Prostate gland (tissue), 2 donors: ENCODE measurements around the gene CYBA. TPM values are rescaled to one million over a fixed set of nuclear protein-coding genes. Genes with fewer than 3 reads are reported as not detected.

Experiments
- DNase-seq: peaks from one replicate; pipeline ENCODE4 v3.0.0-alpha.2; 2019; ENCODE audit warnings: low spot score
- H3K27ac ChIP-seq, 2 donors: fragments of 200-600 bp; sonication (generic); 2 replicates each; pipeline ENCODE4 v1.5.1; 2017 to 2019
- H3K27me3 ChIP-seq: fragments of 200-600 bp; sonication (generic); replicated peaks from 2 replicates; pipeline ENCODE4 v1.5.1; 2019; ENCODE audit not compliant: insufficient read depth
- H3K36me3 ChIP-seq, 2 donors: fragments of 200-600 bp; sonication (generic); 1 replicate in 1 of 2; 2 replicates in 1 of 2; pipeline versions ENCODE4 v1.5.1 to v1.8.1; 2017 to 2019
- H3K4me1 ChIP-seq: fragments of 200-600 bp; sonication (generic); replicated peaks from 2 replicates; pipeline ENCODE4 v1.5.1; 2019
- H3K4me3 ChIP-seq, 2 donors: fragments of 200-600 bp; sonication (generic); 2 replicates each; pipeline ENCODE4 v1.5.1; 2017 to 2019
- H3K9me3 ChIP-seq: fragments of 200-600 bp; sonication (generic); 2 replicates; pipeline ENCODE4 v1.5.1; 2017
- POLR2A ChIP-seq: fragments of 450-650 bp; IDR thresholded peaks from one replicate; pipeline ENCODE4 v1.6.1; 2016; ENCODE audit warnings: antibody characterized with exemption, mild to moderate bottlenecking
- POLR2AphosphoS5 ChIP-seq: sonication (generic); formaldehyde crosslinking; IDR thresholded peaks from one replicate; pipeline ENCODE4 v1.6.1; 2017; ENCODE audit warnings: antibody characterized with exemption
- WGBS: methylation state at CpG from one replicate; pipeline ENCODE4 v1.1.5; 2018; 5-methylcytosine and 5-hydroxymethylcytosine counted together
- intact Hi-C: fragments of 100-400 bp; cut with DNase I; formaldehyde crosslinking; loops from one replicate; pipeline ENCODE4 v1.14.2; 2022
- total RNA-seq, 2 donors: library from RNA; depleted of rRNA; stranded (reverse); fragments of >200 nt; gene quantifications; one replicate each; pipeline ENCODE4 v1.1.0, GENCODE V29; 2016
- TF ChIP-seq, protein P1 (sequence below), 4 experiments: fragments of 200-600 bp in 2 of 4; fragments of 450-650 bp in 2 of 4; sonication (generic) in 2 of 4; IDR thresholded peaks; 1 replicate in 3 of 4; 2 replicates in 1 of 4; pipeline ENCODE4 v1.5.1; 2016 to 2019; ENCODE audit warnings: antibody characterized with exemption in 4 of 4, mild to moderate bottlenecking in 2 of 4, moderate library complexity in 2 of 4

CYBA gene
- total RNA-seq, 2 donors from 2014 or later, result 86.0 to 155 TPM

DNA sequence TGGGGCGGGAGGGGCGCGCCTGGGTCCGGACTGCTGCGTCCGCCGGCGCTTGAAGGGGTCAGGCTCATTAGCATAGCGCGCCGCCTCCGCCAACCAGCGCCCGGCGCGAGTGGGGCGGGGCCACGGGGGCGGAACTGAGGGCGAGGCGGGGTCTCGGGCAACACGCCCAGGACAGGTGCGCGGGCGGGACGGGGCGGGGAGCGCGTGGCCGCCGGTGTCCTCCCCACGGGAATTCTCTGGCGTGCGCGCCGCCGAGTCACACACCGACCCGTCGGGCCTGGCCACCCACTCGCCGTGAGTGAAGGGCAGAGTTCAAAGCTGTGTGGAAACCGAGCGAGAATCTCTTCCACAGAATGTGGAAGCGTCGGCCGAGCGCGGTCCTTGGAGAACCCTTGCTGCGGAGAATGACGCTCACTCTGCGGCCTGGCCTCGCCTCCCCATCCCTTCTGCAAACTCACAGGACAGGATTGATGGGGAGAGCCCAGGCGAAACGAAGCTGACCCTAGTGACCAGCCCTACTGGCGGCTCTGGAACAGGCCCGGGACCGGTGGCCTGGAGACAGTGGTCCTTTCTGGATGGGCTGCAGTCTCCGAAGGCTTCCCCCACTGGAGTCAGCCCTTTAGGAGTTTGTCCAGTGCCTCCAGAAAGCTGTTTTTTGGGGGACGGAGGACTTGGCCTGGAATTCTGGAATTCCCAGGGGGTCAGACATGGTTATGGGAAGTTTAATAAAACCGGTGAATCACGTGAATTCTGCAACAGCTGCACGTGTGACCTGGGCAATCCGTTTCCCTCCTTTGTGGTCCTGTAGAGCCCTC lies 35.8 kb upstream of the CYBA start, which contains the start of gene SNAI3:
Gene SNAI3 (minus strand): TSS at position 69 of the 815 bp plus-strand sequence. CDS start 101 bp downstream, outside the sequence.
- Histone ChIP-seq H3K27ac (no peak within 1 kb of the TSS), H3K36me3 (no peaks in the 10 kb centered on the region), H3K9me3 (no peaks in the 10 kb centered on the region), H3K27me3 (peaks cover 3% of the 10 kb centered on the region), H3K4me3 (peak within 1 kb of the TSS; percentile 45 to 50), H3K4me1 (peaks cover 6% of the 10 kb centered on the region)
- DNase-seq, result peak; percentile 78
- intact Hi-C loops, result no loop called here
- WGBS, result 8% methylated on average over 50 of the region's 65 CpGs
- TF ChIP-seq POLR2AphosphoS5 (peak; percentile 33), POLR2A (no peak)
- TF ChIP-seq, protein P1, sequence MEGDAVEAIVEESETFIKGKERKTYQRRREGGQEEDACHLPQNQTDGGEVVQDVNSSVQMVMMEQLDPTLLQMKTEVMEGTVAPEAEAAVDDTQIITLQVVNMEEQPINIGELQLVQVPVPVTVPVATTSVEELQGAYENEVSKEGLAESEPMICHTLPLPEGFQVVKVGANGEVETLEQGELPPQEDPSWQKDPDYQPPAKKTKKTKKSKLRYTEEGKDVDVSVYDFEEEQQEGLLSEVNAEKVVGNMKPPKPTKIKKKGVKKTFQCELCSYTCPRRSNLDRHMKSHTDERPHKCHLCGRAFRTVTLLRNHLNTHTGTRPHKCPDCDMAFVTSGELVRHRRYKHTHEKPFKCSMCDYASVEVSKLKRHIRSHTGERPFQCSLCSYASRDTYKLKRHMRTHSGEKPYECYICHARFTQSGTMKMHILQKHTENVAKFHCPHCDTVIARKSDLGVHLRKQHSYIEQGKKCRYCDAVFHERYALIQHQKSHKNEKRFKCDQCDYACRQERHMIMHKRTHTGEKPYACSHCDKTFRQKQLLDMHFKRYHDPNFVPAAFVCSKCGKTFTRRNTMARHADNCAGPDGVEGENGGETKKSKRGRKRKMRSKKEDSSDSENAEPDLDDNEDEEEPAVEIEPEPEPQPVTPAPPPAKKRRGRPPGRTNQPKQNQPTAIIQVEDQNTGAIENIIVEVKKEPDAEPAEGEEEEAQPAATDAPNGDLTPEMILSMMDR (IDR thresholded peaks at IDR 0.05), result no peak

DNA sequence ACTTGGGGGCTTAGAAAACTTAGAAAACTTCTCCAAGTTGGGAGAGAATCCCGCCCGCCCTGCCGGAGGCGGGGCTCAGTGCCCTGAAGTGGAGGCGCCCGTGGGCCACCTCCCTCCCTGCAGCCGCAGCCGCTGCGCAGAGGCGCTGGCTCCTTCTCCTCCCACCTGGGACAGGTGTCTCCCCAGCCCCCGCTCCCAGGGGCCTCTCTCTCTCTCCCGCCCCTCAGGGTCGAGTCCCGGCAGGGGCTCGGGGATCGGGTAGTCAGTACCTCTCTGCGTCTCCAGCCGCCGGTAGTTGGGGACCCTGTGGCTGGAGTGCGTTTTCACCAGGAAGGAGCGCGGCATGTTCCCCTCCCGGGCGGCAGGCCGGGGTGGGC lies 35.2 kb upstream of the CYBA start:
- Histone ChIP-seq H3K27me3 (peaks cover 3% of the 10 kb centered on the region), H3K36me3 (no peaks in the 10 kb centered on the region), H3K4me3 (peak overlapping the region; percentile 45 to 50), H3K4me1 (peaks cover 6% of the 10 kb centered on the region), H3K27ac (no peak overlapping the region), H3K9me3 (no peaks in the 10 kb centered on the region)
- no peak for DNase-seq
- intact Hi-C loops, result no loop called here
- no peak for TF ChIP-seq POLR2AphosphoS5
- TF ChIP-seq POLR2A, result no peak
- TF ChIP-seq, protein P1 (IDR thresholded peaks at IDR 0.05), result no peak
- 0% methylated on average over 20 of the region's 25 CpGs for WGBS

DNA sequence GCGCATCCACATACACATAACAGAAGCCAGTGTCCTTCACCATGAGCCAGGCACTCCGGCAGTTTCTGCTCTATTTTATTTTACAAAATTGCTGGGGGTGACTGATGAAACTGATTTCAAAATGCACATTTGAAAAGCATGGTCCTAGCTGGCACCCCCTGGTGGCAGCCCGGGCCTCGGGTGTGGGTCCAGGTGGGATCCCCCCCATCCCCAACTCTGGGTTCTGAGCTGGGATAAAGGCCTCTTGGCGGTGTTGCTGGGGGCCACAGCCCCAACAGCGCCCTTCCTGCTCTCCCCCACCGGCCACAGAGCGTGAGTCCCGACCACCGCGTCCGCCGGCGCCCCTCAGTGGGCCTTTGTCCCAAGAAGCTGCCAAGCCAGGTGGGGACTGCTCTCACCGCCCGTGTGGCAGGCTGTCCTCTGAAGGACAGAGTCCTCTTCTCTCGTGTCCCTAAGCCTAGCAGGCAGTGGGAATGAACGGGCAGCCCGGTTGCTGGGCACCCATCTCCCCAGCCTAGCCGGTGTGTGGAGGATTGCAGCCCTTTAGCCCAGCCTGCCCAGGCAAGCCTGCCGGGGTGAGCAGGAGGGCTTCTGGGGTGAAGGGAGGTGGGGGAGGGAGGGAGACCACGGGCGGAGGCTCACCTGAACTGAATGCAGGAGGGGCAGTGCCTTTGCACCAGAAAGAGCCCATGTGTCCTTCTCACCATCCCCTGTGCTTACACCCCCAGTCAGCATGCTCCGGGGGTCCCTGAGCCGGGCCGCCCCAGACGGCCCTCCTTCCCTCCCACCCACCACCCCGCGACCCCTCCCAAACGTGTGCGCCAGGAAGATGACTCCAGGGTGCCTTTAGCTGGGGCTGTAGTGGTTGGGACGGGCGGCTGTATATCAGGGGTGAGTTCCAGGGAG lies 34.6 kb upstream of the CYBA start:
- H3K27me3 ChIP-seq, result peaks cover 3% of the 10 kb centered on the region
- H3K9me3 ChIP-seq, result no peaks in the 10 kb centered on the region
- intact Hi-C loops, result no loop called here
- H3K4me3 ChIP-seq, result peak overlapping the region; percentile 45 to 50
- no peak for DNase-seq
- TF ChIP-seq, protein P1 (IDR thresholded peaks at IDR 0.05), result peak in 2 of 4 experiments; percentile 10 to 42
- TF ChIP-seq POLR2A (no peak), POLR2AphosphoS5 (no peak)
- H3K27ac ChIP-seq, result no peak overlapping the region
- 4% methylated on average over 26 of the region's 33 CpGs for WGBS
- peaks cover 6% of the 10 kb centered on the region for H3K4me1 ChIP-seq
- H3K36me3 ChIP-seq, result no peaks in the 10 kb centered on the region

DNA sequence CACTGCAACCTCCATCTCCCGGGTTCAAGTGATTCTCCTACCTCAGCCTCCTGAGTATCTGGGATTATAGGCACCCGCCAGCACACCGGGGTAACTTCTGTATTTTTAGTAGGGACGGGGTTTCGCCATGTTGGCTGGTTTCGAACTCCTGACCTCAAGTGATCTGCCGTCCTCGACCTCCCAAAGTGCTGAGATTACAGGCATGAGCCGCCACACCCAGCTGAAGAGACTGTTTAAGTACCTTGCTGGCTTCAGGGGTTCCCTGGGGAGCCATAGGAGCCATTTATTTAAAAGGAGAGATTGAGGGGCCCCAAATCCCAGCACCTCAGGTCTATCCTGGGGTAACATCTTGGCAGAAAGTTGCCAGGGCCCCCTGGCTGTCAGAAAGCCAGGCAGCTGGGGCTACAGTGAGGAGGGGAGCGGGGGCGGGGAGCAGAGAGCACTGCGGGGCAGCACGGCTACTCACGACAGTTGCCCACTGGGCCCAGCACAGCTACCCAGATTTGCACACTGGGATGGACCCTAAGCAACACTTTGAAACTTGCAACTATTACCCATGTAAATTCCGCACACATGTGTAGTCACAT lies 33.8 kb upstream of the CYBA start:
- WGBS, result 68% methylated on average over 15 of the region's 15 CpGs
- no peak for DNase-seq

More for the DNA sequence above, 33.8 kb upstream of the CYBA start:
- TF ChIP-seq POLR2AphosphoS5 (no peak), POLR2A (no peak)
- TF ChIP-seq, protein P1 (IDR thresholded peaks at IDR 0.05), result no peak
- Histone ChIP-seq H3K27me3 (peaks cover 3% of the 10 kb centered on the region), H3K4me1 (peaks cover 6% of the 10 kb centered on the region), H3K36me3 (no peaks in the 10 kb centered on the region), H3K27ac (no peak overlapping the region), H3K9me3 (no peaks in the 10 kb centered on the region), H3K4me3 (no peak overlapping the region)
- intact Hi-C loops, result no loop called here
